ENCODE measurements around the gene EDN2.

DNA sequence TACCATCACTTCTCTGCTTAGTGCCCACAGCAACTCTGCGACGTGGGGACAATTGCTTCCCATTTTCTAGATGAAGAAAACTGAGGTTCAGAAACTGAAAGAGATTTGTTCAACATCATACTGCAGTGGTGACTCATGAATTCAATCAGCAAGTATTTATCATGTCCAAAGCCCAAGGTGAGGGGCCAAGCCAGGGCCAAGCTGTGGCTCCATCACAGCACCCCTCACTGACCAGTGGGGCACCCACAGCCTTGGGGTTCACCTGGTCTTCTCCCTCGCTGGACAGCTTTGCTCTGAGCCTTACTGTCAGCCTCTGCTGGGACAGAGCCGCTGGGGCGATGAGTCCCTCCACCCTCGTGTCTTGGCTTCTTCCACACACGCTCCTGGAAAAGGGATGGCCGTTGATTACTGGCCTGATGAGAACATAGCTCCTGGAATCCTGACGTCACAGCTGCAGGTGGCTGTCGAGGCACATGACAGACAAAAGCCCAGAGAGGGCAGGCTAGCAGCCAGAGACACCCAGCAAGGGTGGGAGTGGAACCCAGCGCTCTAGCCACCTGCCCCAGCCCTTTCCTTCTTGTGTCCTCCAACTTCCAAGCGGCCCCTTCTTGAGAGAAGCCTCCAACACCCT is 6.2 kb downstream of the EDN2 start:
- TF ChIP-seq, protein P1, sequence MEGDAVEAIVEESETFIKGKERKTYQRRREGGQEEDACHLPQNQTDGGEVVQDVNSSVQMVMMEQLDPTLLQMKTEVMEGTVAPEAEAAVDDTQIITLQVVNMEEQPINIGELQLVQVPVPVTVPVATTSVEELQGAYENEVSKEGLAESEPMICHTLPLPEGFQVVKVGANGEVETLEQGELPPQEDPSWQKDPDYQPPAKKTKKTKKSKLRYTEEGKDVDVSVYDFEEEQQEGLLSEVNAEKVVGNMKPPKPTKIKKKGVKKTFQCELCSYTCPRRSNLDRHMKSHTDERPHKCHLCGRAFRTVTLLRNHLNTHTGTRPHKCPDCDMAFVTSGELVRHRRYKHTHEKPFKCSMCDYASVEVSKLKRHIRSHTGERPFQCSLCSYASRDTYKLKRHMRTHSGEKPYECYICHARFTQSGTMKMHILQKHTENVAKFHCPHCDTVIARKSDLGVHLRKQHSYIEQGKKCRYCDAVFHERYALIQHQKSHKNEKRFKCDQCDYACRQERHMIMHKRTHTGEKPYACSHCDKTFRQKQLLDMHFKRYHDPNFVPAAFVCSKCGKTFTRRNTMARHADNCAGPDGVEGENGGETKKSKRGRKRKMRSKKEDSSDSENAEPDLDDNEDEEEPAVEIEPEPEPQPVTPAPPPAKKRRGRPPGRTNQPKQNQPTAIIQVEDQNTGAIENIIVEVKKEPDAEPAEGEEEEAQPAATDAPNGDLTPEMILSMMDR (IDR thresholded peaks at IDR 0.05; ENCODE audit: poor library complexity, severe bottlenecking): no peak
- TF ChIP-seq EP300 (conservative IDR thresholded peaks at IDR 0.05; ENCODE audit: poor library complexity, severe bottlenecking): no peak
